Upper lobe of left lung (tissue), 6 donors: ENCODE measurements around the gene CNIH2. TPM values are rescaled to one million over a fixed set of nuclear protein-coding genes. Genes with fewer than 3 reads are reported as not detected.

Source experiments
- ATAC-seq, 2 donors: fragments of 200-7000 bp; cut with Tn5 transposase; one replicate each; pipeline ENCODE4 v1.9.1; 2022; ENCODE audit warnings: mild to moderate bottlenecking in 2 of 2, moderate library complexity in 2 of 2; ENCODE audit not compliant: low FRiP score in 2 of 2
- DNase-seq, 2 donors: peaks; one replicate each; pipeline ENCODE4 v3.0.0-alpha.2; 2019 to 2020
- H3K27ac ChIP-seq, 4 donors: fragments of 200-600 bp; sonication (generic); one replicate each; pipeline ENCODE4 v1.5.1; 2016 to 2019
- H3K27me3 ChIP-seq, 4 donors: fragments of 200-600 bp; sonication (generic); one replicate each; pipeline ENCODE4 v1.5.1; 2017 to 2019
- H3K36me3 ChIP-seq, 4 donors: fragments of 200-600 bp; sonication (generic); one replicate each; pipeline ENCODE4 v1.5.1; 2016 to 2019
- H3K4me1 ChIP-seq, 4 donors: fragments of 200-600 bp; sonication (generic); one replicate each; pipeline ENCODE4 v1.5.1; 2018 to 2019
- H3K4me3 ChIP-seq, 4 donors: fragments of 200-600 bp; sonication (generic); one replicate each; pipeline ENCODE4 v1.5.1; 2017 to 2019; ENCODE audit warnings: mild to moderate bottlenecking in 2 of 4, moderate library complexity in 1 of 4
- H3K9me3 ChIP-seq, 4 donors: fragments of 200-600 bp; sonication (generic); one replicate each; pipeline ENCODE4 v1.5.1; 2018 to 2019
- EP300 ChIP-seq, 4 donors: sonication (generic); formaldehyde crosslinking; IDR thresholded peaks; one replicate each; pipeline ENCODE4 v1.5.1; 2017; ENCODE audit warnings: antibody characterized with exemption in 4 of 4, control low read depth in 2 of 4
- POLR2A ChIP-seq, 4 donors: fragments of 450-650 bp; IDR thresholded peaks; one replicate each; pipeline ENCODE4 v1.5.1; 2016 to 2017; ENCODE audit warnings: antibody characterized with exemption in 4 of 4, mild to moderate bottlenecking in 2 of 4
- POLR2AphosphoS5 ChIP-seq, 2 donors: sonication (generic); formaldehyde crosslinking; IDR thresholded peaks; one replicate each; pipeline ENCODE4 v1.5.1; 2017; ENCODE audit warnings: antibody characterized with exemption in 2 of 2
- WGBS, 2 donors: methylation state at CpG; one replicate each; pipeline ENCODE4 v1.1.5; 2017 to 2018; 5-methylcytosine and 5-hydroxymethylcytosine counted together
- total RNA-seq, 6 donors: library from RNA; depleted of rRNA in 4 of 6; stranded (reverse); fragments of >200 nt in 4 of 6; gene quantifications; one replicate each; pipeline versions ENCODE4 v1.1.0 to v1.2.1, GENCODE V29; 2016 to 2021
- TF ChIP-seq, protein P1 (sequence below), 6 experiments: fragments of 450-650 bp in 4 of 6; fragments of 200-600 bp in 2 of 6; sonication (generic) in 2 of 6; IDR thresholded peaks; one replicate each; pipeline ENCODE4 v1.5.1; 2016 to 2019; ENCODE audit warnings: antibody characterized with exemption in 6 of 6
- donor health status: DM: no; HTN: no; CAD: no; lungs with moderate emphysema.
- donor health status: DM: no; HTN: yes; CAD: no; lungs with severe emphysema.

Gene CNIH2
- total RNA-seq, 6 donors from 2014 or later, result 1.4 to 2.0 (median 1.6) TPM; not detected in 2

DNA sequence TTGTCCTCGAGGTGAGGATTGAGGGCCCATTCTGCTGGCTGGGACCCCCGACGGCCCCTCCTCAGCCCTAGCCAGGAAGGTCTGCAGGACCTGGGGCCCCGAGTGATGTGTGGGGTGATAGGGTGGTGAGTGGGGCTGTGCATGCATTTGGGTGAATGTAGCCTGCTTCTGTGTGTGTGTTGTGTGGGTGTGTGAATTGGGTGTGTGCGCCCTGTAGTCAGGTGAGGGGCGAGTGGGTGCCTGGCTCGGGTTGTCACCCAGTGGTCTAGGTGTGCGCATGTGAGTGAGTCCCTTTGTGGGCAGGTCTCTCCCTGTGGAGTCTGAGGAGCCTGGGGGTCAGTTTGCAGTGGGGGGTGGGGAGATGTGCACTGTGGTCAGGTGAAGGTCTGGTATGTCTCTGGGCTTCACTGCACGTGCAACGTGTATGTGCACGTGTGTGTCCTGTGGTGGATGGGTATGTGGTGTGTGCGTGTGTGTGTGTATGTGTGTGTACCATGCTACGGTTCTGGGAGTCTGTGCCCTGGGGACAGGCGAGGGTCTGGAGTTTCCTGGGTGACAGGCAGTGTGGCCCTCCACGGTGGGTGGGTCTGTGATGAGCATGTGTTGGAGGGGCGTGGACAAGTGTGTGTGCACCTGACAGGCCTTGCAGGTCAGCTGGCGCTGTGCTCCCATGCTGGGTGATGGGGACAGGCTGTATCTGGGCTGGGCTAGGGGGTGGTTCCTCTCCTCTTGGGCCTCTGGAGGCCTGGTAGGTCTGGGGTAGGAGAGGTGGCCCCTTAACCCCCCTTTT lies 14.8 kb downstream of the CNIH2 start:
- Histone ChIP-seq H3K9me3 (no peaks in the 10 kb centered on the region), H3K36me3 (no peaks in the 10 kb centered on the region), H3K4me3 (no peak overlapping the region), H3K27me3 (peaks cover 0 to 35% (median 9%) of the 10 kb centered on the region in 4 donors), H3K4me1 (peaks cover 16 to 35% (median 21%) of the 10 kb centered on the region in 4 donors), H3K27ac (no peak overlapping the region)
- DNase-seq (no peak), ATAC-seq (no peak)
- 50 to 56% methylated on average over 7 to 13 of the region's 17 CpGs for WGBS, 2 donors
- TF ChIP-seq POLR2A (IDR thresholded peaks at IDR 0.05), result no peak
- TF ChIP-seq, protein P1, sequence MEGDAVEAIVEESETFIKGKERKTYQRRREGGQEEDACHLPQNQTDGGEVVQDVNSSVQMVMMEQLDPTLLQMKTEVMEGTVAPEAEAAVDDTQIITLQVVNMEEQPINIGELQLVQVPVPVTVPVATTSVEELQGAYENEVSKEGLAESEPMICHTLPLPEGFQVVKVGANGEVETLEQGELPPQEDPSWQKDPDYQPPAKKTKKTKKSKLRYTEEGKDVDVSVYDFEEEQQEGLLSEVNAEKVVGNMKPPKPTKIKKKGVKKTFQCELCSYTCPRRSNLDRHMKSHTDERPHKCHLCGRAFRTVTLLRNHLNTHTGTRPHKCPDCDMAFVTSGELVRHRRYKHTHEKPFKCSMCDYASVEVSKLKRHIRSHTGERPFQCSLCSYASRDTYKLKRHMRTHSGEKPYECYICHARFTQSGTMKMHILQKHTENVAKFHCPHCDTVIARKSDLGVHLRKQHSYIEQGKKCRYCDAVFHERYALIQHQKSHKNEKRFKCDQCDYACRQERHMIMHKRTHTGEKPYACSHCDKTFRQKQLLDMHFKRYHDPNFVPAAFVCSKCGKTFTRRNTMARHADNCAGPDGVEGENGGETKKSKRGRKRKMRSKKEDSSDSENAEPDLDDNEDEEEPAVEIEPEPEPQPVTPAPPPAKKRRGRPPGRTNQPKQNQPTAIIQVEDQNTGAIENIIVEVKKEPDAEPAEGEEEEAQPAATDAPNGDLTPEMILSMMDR (IDR thresholded peaks at IDR 0.05), result no peak
- no peak for TF ChIP-seq POLR2AphosphoS5 (IDR thresholded peaks at IDR 0.05)
- TF ChIP-seq EP300 (IDR thresholded peaks at IDR 0.05), result no peak

DNA sequence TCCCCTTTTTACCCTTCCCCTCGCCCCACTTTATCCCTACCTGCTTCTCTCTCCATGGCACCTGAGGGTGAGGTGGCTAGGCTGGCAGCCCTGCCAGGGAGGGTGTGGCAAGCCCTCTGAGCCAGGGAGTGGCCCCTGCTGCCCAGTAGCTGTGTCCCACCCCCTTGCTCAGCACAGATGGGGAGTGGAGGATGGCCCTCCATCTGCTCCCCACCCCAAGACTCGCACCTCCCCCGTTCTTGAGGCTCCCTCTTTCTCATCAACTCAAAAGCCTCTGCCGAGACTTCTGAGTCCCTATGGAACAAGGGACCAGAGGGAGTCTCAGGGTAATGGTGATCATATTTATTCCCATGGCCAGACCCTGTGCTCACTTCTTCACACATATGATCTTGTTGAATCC lies 15.4 kb downstream of the CNIH2 start:
- no peak overlapping the region for H3K4me3 ChIP-seq
- TF ChIP-seq EP300 (IDR thresholded peaks at IDR 0.05), result no peak
- TF ChIP-seq POLR2A (IDR thresholded peaks at IDR 0.05), result no peak
- H3K27ac ChIP-seq, result no peak overlapping the region
- no peaks in the 10 kb centered on the region for H3K9me3 ChIP-seq
- H3K27me3 ChIP-seq, result peaks cover 0 to 35% (median 9%) of the 10 kb centered on the region in 4 donors
- 79 to 89% methylated on average over 4 of the region's 4 CpGs for WGBS, 2 donors
- peaks cover 11 to 28% (median 14%) of the 10 kb centered on the region in 4 donors for H3K4me1 ChIP-seq
- ATAC-seq, result no peak
- no peaks in the 10 kb centered on the region for H3K36me3 ChIP-seq
- no peak for DNase-seq

DNA sequence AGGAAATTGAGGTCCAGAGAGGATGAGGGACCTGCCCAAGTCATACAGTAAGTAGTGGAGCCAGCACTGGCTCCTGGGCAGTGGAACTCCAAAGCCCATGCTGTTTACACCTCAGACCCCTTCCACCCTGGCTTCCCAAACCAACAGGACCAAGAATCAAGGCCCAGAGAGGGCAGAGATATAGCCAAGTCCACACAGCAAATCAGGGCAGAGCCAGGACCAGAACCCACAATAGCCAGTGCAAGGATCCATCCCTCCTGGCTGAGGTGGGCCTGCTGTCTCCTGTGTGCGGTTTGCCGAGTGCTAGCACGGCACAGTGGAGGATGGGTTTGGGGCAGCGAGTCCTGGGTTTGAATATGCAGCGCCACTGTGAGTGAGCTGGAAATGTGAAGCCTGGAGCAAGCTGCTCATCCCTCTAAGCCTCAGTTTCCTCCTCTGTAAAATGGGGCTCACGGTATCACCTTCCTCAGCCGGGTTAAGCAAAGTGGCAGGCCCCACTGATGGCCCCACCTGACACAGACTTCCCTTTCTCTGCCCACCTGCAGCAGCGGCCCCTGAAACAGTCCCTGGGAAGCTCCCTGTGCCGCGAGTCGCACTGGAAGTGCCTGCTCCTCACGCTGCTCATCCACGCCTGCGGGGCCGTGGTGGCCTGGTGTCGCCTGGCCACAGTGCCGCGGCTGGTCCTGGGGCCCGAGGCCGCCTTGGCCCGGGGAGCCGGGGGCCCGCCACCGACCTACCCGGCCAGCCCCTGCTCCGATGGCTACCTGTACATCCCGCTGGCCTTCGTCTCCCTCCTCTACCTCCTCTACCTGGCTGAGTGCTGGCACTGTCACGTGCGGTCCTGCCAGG lies 16.0 kb downstream of the CNIH2 start:
- WGBS, 2 donors, result 83 to 87% methylated on average over 6 to 27 of the region's 30 CpGs
- Histone ChIP-seq H3K27me3 (peaks cover 0 to 35% (median 9%) of the 10 kb centered on the region in 4 donors), H3K4me3 (no peak overlapping the region), H3K36me3 (no peaks in the 10 kb centered on the region), H3K9me3 (no peaks in the 10 kb centered on the region), H3K4me1 (peaks cover 11 to 26% (median 14%) of the 10 kb centered on the region in 4 donors), H3K27ac (no peak overlapping the region)
- ATAC-seq (no peak), DNase-seq (no peak)
- TF ChIP-seq, protein P1 (IDR thresholded peaks at IDR 0.05), result no peak
- no peak for TF ChIP-seq POLR2A (IDR thresholded peaks at IDR 0.05)
- no peak for TF ChIP-seq POLR2AphosphoS5 (IDR thresholded peaks at IDR 0.05)
- TF ChIP-seq EP300 (IDR thresholded peaks at IDR 0.05), result no peak

DNA sequence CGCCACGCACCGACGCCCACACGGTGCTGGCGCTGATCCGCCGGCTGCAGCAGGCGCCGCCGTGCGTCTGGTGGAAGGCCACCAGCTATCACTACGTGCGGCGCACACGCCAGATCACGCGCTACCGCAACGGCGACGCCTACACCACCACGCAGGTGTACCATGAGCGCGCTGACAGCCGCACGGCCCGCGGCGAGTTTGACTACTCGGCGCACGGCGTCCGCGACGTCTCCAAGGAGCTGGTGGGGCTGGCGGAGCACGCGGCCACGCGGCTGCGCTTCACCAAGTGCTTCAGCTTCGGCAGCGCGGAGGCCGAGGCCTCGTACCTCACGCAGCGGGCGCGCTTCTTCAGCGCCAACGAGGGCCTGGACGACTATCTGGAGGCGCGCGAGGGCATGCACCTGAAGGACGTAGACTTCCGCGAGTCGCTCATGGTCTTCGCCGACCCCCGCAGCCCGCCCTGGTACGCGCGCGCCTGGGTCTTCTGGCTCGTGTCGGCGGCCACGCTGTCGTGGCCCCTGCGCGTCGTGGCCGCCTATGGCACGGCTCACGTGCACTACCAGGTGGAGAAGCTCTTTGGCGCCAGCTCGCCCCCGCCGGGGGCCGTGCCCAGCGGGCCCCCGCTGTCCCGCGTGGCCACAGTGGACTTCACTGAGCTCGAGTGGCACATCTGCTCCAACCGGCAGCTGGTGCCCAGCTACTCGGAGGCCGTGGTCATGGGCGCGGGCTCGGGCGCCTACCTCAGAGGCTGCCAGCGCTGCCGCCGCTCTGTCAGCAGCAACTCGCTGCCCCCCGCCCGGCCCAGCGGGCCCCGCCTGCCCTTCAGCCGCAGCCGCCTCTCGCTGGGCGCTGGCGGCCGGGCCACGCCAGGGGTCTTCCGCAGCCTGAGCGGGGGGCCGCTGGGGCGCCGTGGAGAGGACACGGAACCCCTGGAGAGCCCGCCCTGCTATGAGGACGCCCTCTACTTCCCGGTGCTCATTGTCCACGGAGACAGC lies 16.9 kb downstream of the CNIH2 start:
- no peak for TF ChIP-seq POLR2A (IDR thresholded peaks at IDR 0.05)
- no peak for TF ChIP-seq EP300 (IDR thresholded peaks at IDR 0.05)
- TF ChIP-seq, protein P1 (IDR thresholded peaks at IDR 0.05), result no peak
- no peak for TF ChIP-seq POLR2AphosphoS5 (IDR thresholded peaks at IDR 0.05)
- ATAC-seq (no peak), DNase-seq (peak in 1 of 2 donors; percentile 84)
- WGBS, 2 donors, result 83 to 90% methylated on average over 29 to 99 of the region's 123 CpGs
- H3K4me1 ChIP-seq, result peaks cover 7 to 19% (median 8%) of the 10 kb centered on the region in 4 donors
- no peaks in the 10 kb centered on the region for H3K9me3 ChIP-seq
- H3K4me3 ChIP-seq, result no peak overlapping the region
- H3K27ac ChIP-seq, result no peak overlapping the region
- H3K36me3 ChIP-seq, result no peaks in the 10 kb centered on the region
- H3K27me3 ChIP-seq, result peaks cover 0 to 35% (median 9%) of the 10 kb centered on the region in 4 donors
